H1 (cell line): ENCODE data around the gene NMU. TPM values are rescaled to one million over a fixed set of nuclear protein-coding genes. Genes with fewer than 3 reads are reported as not detected.
A peak's percentile ranks its signal among the peaks of the same experiment; 100 is the strongest.

Experiments
- CTCF ChIA-PET: fragments of 300-600 bp; sonication (Branson Sonifier 250); formaldehyde crosslinking; loops from one replicate; lab custom pipeline; 2021; ENCODE audit not compliant: partially characterized antibody; lab: Charles Lee
- POLR2A ChIA-PET: fragments of 300-600 bp; sonication (Branson Sonifier 250); formaldehyde crosslinking; loops from one replicate; lab custom pipeline; 2021; ENCODE audit warnings: inconsistent platforms; ENCODE audit not compliant: partially characterized antibody; lab: Charles Lee
- DNase-seq, 2 experiments: peaks; one replicate each; pipeline versions ENCODE4 v3.0.0 to v3.0.0-alpha.2; 2010 to 2022; ENCODE audit warnings: low spot score in 2 of 2, low read depth in 1 of 2, mixed read lengths in 1 of 2
- FAIRE-seq: peaks from 2 replicates; lab custom pipeline; 2011; peaks lifted over from hg19 to GRCh38; lab: Jason Lieb, UNC
- H2AFZ ChIP-seq: 2 replicates; pipeline ENCODE4 v1.8.1; 2012; ENCODE audit warnings: low read length, inconsistent platforms
- H2AK5ac ChIP-seq: 2 replicates; pipeline ENCODE4 v1.6.1; 2013; ENCODE audit warnings: low read depth, low read length
- H2BK120ac ChIP-seq: replicated peaks from 2 replicates; pipeline ENCODE3; 2013; ENCODE audit warnings: low read depth, low read length, inconsistent platforms
- H2BK12ac ChIP-seq: 2 replicates; pipeline ENCODE4 v1.6.1; 2013; ENCODE audit warnings: low read depth, low read length
- H2BK15ac ChIP-seq: 2 replicates; pipeline ENCODE4 v1.6.1; 2013; ENCODE audit warnings: low read length
- H2BK20ac ChIP-seq: 2 replicates; pipeline ENCODE4 v1.6.1; 2013; ENCODE audit warnings: low read length
- H2BK5ac ChIP-seq: 2 replicates; pipeline ENCODE4 v1.6.1; 2013; ENCODE audit warnings: low read depth, low read length
- H3K14ac ChIP-seq: 2 replicates; pipeline ENCODE4 v1.6.1; 2013; ENCODE audit warnings: inconsistent platforms; ENCODE audit not compliant: insufficient read length
- H3K18ac ChIP-seq: 2 replicates; pipeline ENCODE4 v1.6.1; 2013; ENCODE audit warnings: low read length; ENCODE audit errors: extremely low read depth
- H3K23ac ChIP-seq: 2 replicates; pipeline ENCODE4 v1.6.1; 2013; ENCODE audit warnings: inconsistent platforms; ENCODE audit not compliant: insufficient read length
- H3K23me2 ChIP-seq: 2 replicates; pipeline ENCODE4 v1.6.1; 2013; ENCODE audit warnings: low read depth, low read length
- H3K27ac ChIP-seq: 2 replicates; pipeline ENCODE4 v1.6.1; 2011; ENCODE audit warnings: low read depth, low read length, inconsistent platforms
- H3K27me3 ChIP-seq, 4 experiments: replicated peaks in 1 of 4; 1 replicate in 1 of 4; 2 replicates in 3 of 4; pipeline versions ENCODE4 v1.6.1 to v1.8.1; 2011 to 2013; ENCODE audit warnings: low read length in 3 of 4, mild to moderate bottlenecking in 3 of 4, inconsistent platforms in 2 of 4, mixed read lengths in 2 of 4, moderate library complexity in 1 of 4; ENCODE audit not compliant: control insufficient read depth in 3 of 4, insufficient read depth in 3 of 4; ENCODE audit errors: extremely low read depth in 1 of 4
- H3K36me3 ChIP-seq, 4 experiments: 2 replicates each; pipeline versions ENCODE4 v1.6.1 to v1.8.1; 2011 to 2013; ENCODE audit warnings: mild to moderate bottlenecking in 4 of 4, low read length in 3 of 4, moderate library complexity in 2 of 4, control low read depth in 1 of 4, inconsistent platforms in 1 of 4; ENCODE audit not compliant: insufficient read depth in 4 of 4, control insufficient read depth in 2 of 4
- H3K4ac ChIP-seq: replicated peaks from 2 replicates; pipeline ENCODE3; 2013; ENCODE audit warnings: low read length, low read depth, mixed read lengths, inconsistent platforms; ENCODE audit not compliant: insufficient read length
- H3K4me1 ChIP-seq, 4 experiments: replicated peaks in 1 of 4; 1 replicate in 1 of 4; 2 replicates in 3 of 4; pipeline versions ENCODE4 v1.6.1 to v1.8.1; 2011 to 2013; ENCODE audit warnings: low read length in 3 of 4, inconsistent platforms in 2 of 4, mixed read lengths in 1 of 4; ENCODE audit not compliant: insufficient read depth in 4 of 4, control insufficient read depth in 3 of 4
- H3K4me2 ChIP-seq, 2 experiments: 2 replicates each; pipeline versions ENCODE4 v1.6.1 to v1.8.1; 2011 to 2013; ENCODE audit warnings: low read depth in 2 of 2, low read length in 2 of 2, control low read depth in 1 of 2, inconsistent platforms in 1 of 2, mild to moderate bottlenecking in 1 of 2; ENCODE audit not compliant: insufficient read depth in 1 of 2
- H3K4me3 ChIP-seq, 4 experiments: fragments of 200-600, 300-600 bp in 1 of 4; sonication (generic), shearing (Covaris generic), sonication (Bioruptor Twin) in 1 of 4; 2 replicates each; pipeline versions ENCODE4 v1.5.1 to v1.8.1; 2011 to 2016; ENCODE audit warnings: low read length in 4 of 4, low read depth in 3 of 4, control low read depth in 2 of 4, inconsistent platforms in 2 of 4, mild to moderate bottlenecking in 2 of 4, mixed read lengths in 1 of 4, moderate library complexity in 1 of 4; ENCODE audit not compliant: insufficient read depth in 2 of 4; ENCODE audit errors: extremely low read depth in 1 of 4
- H3K56ac ChIP-seq: replicated peaks from 2 replicates; pipeline ENCODE3; 2013; ENCODE audit warnings: low read depth, mild to moderate bottlenecking, mixed read lengths, low read length, inconsistent platforms; ENCODE audit not compliant: insufficient read length
- H3K79me1 ChIP-seq: 2 replicates; pipeline ENCODE4 v1.6.1; 2013; ENCODE audit warnings: low read depth, low read length, control low read depth
- H3K79me2 ChIP-seq, 2 experiments: 2 replicates each; pipeline versions ENCODE4 v1.6.1 to v1.8.1; 2012 to 2013; ENCODE audit warnings: low read length in 2 of 2, mild to moderate bottlenecking in 2 of 2, inconsistent platforms in 1 of 2; ENCODE audit not compliant: insufficient read depth in 2 of 2, control insufficient read depth in 1 of 2
- H3K9ac ChIP-seq, 4 experiments: replicated peaks in 1 of 4; 1 replicate in 1 of 4; 2 replicates in 3 of 4; pipeline versions ENCODE4 v1.6.1 to v1.8.1; 2011 to 2013; ENCODE audit warnings: low read depth in 3 of 4, low read length in 3 of 4, control low read depth in 2 of 4, mild to moderate bottlenecking in 2 of 4, moderate library complexity in 2 of 4, inconsistent platforms in 1 of 4; ENCODE audit errors: extremely low read depth in 1 of 4
- H3K9me3 ChIP-seq, 2 experiments: 2 replicates each; pipeline versions ENCODE4 v1.6.1 to v1.8.1; 2012 to 2013; ENCODE audit warnings: mild to moderate bottlenecking in 2 of 2, moderate library complexity in 2 of 2, control low read depth in 1 of 2, inconsistent platforms in 1 of 2, low read depth in 1 of 2, low read length in 1 of 2, mixed read lengths in 1 of 2; ENCODE audit not compliant: insufficient read depth in 2 of 2
- H4K20me1 ChIP-seq, 2 experiments: replicated peaks in 1 of 2; 2 replicates each; pipeline versions ENCODE3 to v1.8.1; 2011 to 2013; ENCODE audit warnings: inconsistent platforms in 2 of 2, low read length in 2 of 2, mild to moderate bottlenecking in 1 of 2; ENCODE audit not compliant: insufficient read depth in 2 of 2, control insufficient read depth in 1 of 2
- H4K5ac ChIP-seq: 2 replicates; pipeline ENCODE4 v1.6.1; 2013; ENCODE audit warnings: low read length, low read depth, mixed read lengths, inconsistent platforms; ENCODE audit not compliant: insufficient read length
- H4K8ac ChIP-seq: 2 replicates; pipeline ENCODE4 v1.8.0; 2013; ENCODE audit warnings: mild to moderate bottlenecking, moderate library complexity, low read length, inconsistent platforms; ENCODE audit not compliant: insufficient read depth; ENCODE audit errors: extremely low read depth
- H4K91ac ChIP-seq: replicated peaks from 2 replicates; pipeline ENCODE3; 2013; ENCODE audit warnings: low read length, mixed read lengths, inconsistent platforms; ENCODE audit not compliant: insufficient read length
- ATF3 ChIP-seq: IDR thresholded peaks from 2 replicates; pipeline ENCODE4 v1.6.1; 2011; ENCODE audit warnings: low read depth, mild to moderate bottlenecking, low read length; ENCODE audit not compliant: insufficient read depth
- CBX5 ChIP-seq: fragments of 300-800, 300-1000 bp; sonication (generic); IDR thresholded peaks from 2 replicates; pipeline ENCODE4 v1.7.1; 2016; ENCODE audit warnings: antibody characterized with exemption, low read length, low read depth
- CBX8 ChIP-seq: fragments of 300-800, 300-1000 bp; sonication (generic); IDR thresholded peaks from 2 replicates; pipeline ENCODE4 v1.7.1; 2016; ENCODE audit warnings: low read depth, low read length, borderline replicate concordance
- CEBPB ChIP-seq: IDR thresholded peaks from 2 replicates; pipeline ENCODE4 v1.6.1; 2012; ENCODE audit warnings: low read depth, low read length
- CREB1 ChIP-seq: IDR thresholded peaks from 2 replicates; pipeline ENCODE4 v1.6.1; 2012; ENCODE audit warnings: inconsistent platforms
- EZH2 ChIP-seq: fragments of 200-600 bp; sonication (generic); IDR thresholded peaks from 2 replicates; pipeline ENCODE4 v1.7.1; 2012; ENCODE audit warnings: low read depth, mild to moderate bottlenecking, moderate library complexity, low read length, inconsistent platforms; ENCODE audit not compliant: severe bottlenecking
- FOSL1 ChIP-seq: IDR thresholded peaks from 2 replicates; pipeline ENCODE4 v1.6.1; 2011; ENCODE audit warnings: mild to moderate bottlenecking, low read depth, low read length, moderate library complexity; ENCODE audit not compliant: insufficient read depth
- HDAC6 ChIP-seq: IDR thresholded peaks from one replicate; pipeline ENCODE4 v1.7.1; 2012; ENCODE audit warnings: low read depth, mild to moderate bottlenecking, inconsistent platforms, low read length, moderate library complexity
- KDM5A ChIP-seq: fragments of 200-600 bp; IDR thresholded peaks from 2 replicates; pipeline ENCODE4 v1.7.1; 2012; ENCODE audit warnings: mild to moderate bottlenecking, low read length, inconsistent platforms, mixed read lengths
- NRF1 ChIP-seq: IDR thresholded peaks from 2 replicates; pipeline ENCODE4 v1.6.1; 2011; ENCODE audit warnings: mild to moderate bottlenecking, low read depth, low read length, improper control_type of control experiment
- SP1 ChIP-seq: IDR thresholded peaks from 2 replicates; pipeline ENCODE4 v1.6.1; 2011; ENCODE audit warnings: low read depth, low read length
- TBP ChIP-seq: IDR thresholded peaks from 2 replicates; pipeline ENCODE4 v1.6.1; 2011; ENCODE audit warnings: low read depth, low read length, improper control_type of control experiment
- WGBS, 2 experiments: shearing (Covaris generic) in 1 of 2; methylation state at CpG; one replicate each; pipeline versions ENCODE4 v1.1.6 to v1.1.7; 2013 to 2015; ENCODE audit warnings: low lambda C conversion rate in 2 of 2, mixed read lengths in 2 of 2, inconsistent platforms in 1 of 2, low coverage in 1 of 2, missing lambda C conversion rate in 1 of 2; ENCODE audit not compliant: insufficient replicate concordance in 2 of 2, insufficient coverage in 1 of 2, insufficient read length in 1 of 2; ENCODE audit errors: extremely low coverage in 1 of 2, missing lambda C conversion rate in 1 of 2; 5-methylcytosine and 5-hydroxymethylcytosine counted together
- polyA plus RNA-seq, 7 experiments: library from polyadenylated mRNA; depleted of rRNA in 3 of 7; stranded (reverse) in 5 of 7; unstranded in 2 of 7; fragments of >200 nt in 5 of 7; fragments of 200-250 nt in 2 of 7; gene quantifications; 1 replicate in 5 of 7; 2 replicates in 1 of 7; 4 replicates in 1 of 7; pipeline versions ENCODE4 v1.2.1 to v1.2.3, GENCODE V29; 2011 to 2013; ENCODE audit warnings: missing spikeins in 2 of 7, mixed read lengths in 2 of 7
- total RNA-seq: library from RNA; stranded (reverse); fragmentation: NEBNext Ultra II Directional; extraction: Animal tissue kit (Norgen Biotek cat#: 25700); gene quantifications from 2 replicates; pipeline ENCODE4 v1.2.1, GENCODE V29; 2021

Gene NMU
- total and polyA plus RNA-seq, 2 of the 8 experiments (the other 6 are each of a cell fraction or from before 2014, with no cell fraction given) = 30.5 to 50.4 TPM

DNA sequence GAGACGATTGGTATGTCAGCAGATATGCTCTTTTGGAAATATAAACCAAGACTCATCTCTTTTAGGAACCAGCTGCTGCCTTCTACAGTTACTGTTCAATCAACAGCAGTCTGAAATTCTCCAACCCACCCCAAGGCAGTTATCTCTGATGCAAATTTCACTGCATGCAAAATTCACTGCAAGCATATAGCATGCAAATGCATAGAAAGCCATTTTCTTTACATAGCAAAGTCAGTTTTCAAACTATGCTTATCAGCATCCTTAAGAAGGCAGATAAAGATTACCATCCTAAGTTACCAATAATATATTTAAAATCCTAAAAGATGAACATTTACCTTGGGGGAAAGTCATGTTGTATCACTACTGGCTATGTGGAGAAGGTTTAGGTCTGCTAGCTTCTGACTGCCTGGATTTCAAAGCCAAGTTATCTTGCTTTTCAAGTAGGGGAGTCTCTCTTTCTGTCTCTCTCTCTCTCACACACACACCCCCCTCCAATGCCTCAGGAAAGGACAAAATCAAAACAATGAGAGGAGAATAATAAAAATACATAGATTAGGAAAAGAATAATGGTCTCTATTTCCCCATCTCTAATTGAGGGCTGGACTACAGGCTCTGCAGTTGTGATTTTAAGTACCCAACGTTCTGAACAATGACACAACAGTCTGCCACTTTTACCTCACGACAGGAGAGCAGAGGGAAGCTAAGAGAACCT is 1.5 kb downstream of the NMU start:
- TF ChIP-seq SP1 (no peak), FOSL1 (no peak), CEBPB (no peak), ATF3 (no peak), CREB1 (no peak), KDM5A (no peak), CBX5 (no peak), EZH2 (no peak), CBX8 (no peak), TBP (no peak), NRF1 (no peak), HDAC6 (no peak)
- TF ChIP-seq, all 59 proteins: peak for 0
- Histone ChIP-seq H3K27me3 (peaks cover 0 to 23% (median 15%) of the 10 kb centered on the region in 4 experiments; a peak in 6 of 7 replicates), H3K4me1 (peaks cover 8 to 27% (median 15%) of the 10 kb centered on the region in 4 experiments; a peak in 6 of 7 replicates), H4K91ac (no peak overlapping the region), H2BK15ac (no peak overlapping the region), H3K36me3 (no peaks in the 10 kb centered on the region), H2AK5ac (no peak overlapping the region), H3K4me3 (peak overlapping the region; percentile 52 to 74 (median 66); a peak in 7 of 8 replicates), H2BK12ac (no peak overlapping the region), H3K4me2 (peak overlapping the region; percentile 92 to 96), H2BK120ac (no peak overlapping the region), H3K9me3 (no peaks in the 10 kb centered on the region), H2BK5ac (no peak overlapping the region), H3K14ac (no peak overlapping the region), H3K18ac (no peak overlapping the region; the same call in 1 of the 2 replicates), H4K8ac (no peak overlapping the region), H2BK20ac (no peak overlapping the region), H4K20me1 (no peaks in the 10 kb centered on the region), H3K56ac (no peak overlapping the region), H3K79me2 (peaks cover 0 to 18% of the 10 kb centered on the region in 2 experiments; a peak in 2 of 4 replicates), H3K23me2 (peaks cover 16% of the 10 kb centered on the region), H2AFZ (no peak overlapping the region), H3K4ac (no peak overlapping the region), H3K79me1 (no peaks in the 10 kb centered on the region), H4K5ac (no peak overlapping the region), H3K23ac (no peak overlapping the region), H3K9ac (peak overlapping the region in 1 of 4 experiments; percentile 43; a peak in 1 of 7 replicates), H3K27ac (no peak overlapping the region)
- ChIA-PET POLR2A (interaction anchor here (1.3 kb wide), 1 partner anchor 88 kb away, joined by 3 read pairs; the partner anchor contains the start of gene CLOCK), CTCF (interaction anchor here (1.1 kb wide), 1 partner anchor 88 kb away, joined by 4 read pairs; no protein-coding TSS in a partner anchor)
- FAIRE-seq = no peak
- no peak for DNase-seq
- WGBS, 2 experiments = 26% methylated on average over 3 of the region's 3 CpGs; no CpG with 5 or more reads in 1 of the 2 experiments
